PC-3 (cell line): ENCODE results near the gene TACSTD2. TPM values are rescaled to one million over a fixed set of nuclear protein-coding genes. Genes with fewer than 3 reads are reported as not detected.
"Not testable (repeated sequence)": the region's sequence is repeated elsewhere in the genome, so short reads cannot be mapped to it uniquely, and the experiment has no call there.

Source experiments
- ATAC-seq: fragments of 200-7000 bp; cut with Tn5 transposase; 2 replicates; pipeline ENCODE4 v1.9.1; 2020; ENCODE audit warnings: mild to moderate bottlenecking, moderate library complexity
- BruUV-seq: library from RNA; stranded (reverse); fragments of 400-500 nt; replicated peaks from 2 replicates; lab custom pipeline; 2021; lab: Mats Ljungman, UMichigan
- CTCF ChIA-PET: fragments of 300-600 bp; sonication (Branson Sonifier 250); formaldehyde crosslinking; loops from one replicate; lab custom pipeline; 2022; ENCODE audit warnings: antibody characterized with exemption; lab: Charles Lee
- POLR2A ChIA-PET: fragments of 300-600 bp; sonication (Branson Sonifier 250); formaldehyde crosslinking; loops from one replicate; lab custom pipeline; 2022; ENCODE audit warnings: antibody characterized with exemption; ENCODE audit not compliant: unreplicated experiment; lab: Charles Lee
- DNase-seq: peaks from one replicate; pipeline ENCODE4 v3.0.0-alpha.2; 2015
- H2AFZ ChIP-seq: fragments of 300-600 bp; sonication (generic); 2 replicates; pipeline ENCODE4 v1.6.0; 2016; ENCODE audit warnings: antibody characterized with exemption, low read length
- H3F3A ChIP-seq: fragments of 300-600 bp; sonication (generic); one replicate; pipeline ENCODE4 v1.6.0; 2017; ENCODE audit warnings: antibody characterized with exemption, low read length, control low read depth, mild to moderate bottlenecking; ENCODE audit not compliant: unreplicated experiment
- H3K27ac ChIP-seq: fragments of 300-600 bp; sonication (generic); 2 replicates; pipeline ENCODE4 v1.5.1; 2016; ENCODE audit warnings: mild to moderate bottlenecking, low read length
- H3K27me3 ChIP-seq: fragments of 300-600 bp; sonication (generic); 2 replicates; pipeline ENCODE4 v1.6.1; 2016; ENCODE audit warnings: low read length, mixed read lengths
- H3K36me3 ChIP-seq: fragments of 300-600 bp; sonication (generic); 2 replicates; pipeline ENCODE4 v1.6.1; 2016; ENCODE audit warnings: low read depth, mixed run types, low read length, mixed read lengths
- H3K4me1 ChIP-seq: fragments of 300-600 bp; sonication (generic); 2 replicates; pipeline ENCODE4 v1.5.1; 2016; ENCODE audit warnings: low read length; ENCODE audit not compliant: insufficient read depth
- H3K4me2 ChIP-seq: fragments of 300-600 bp; sonication (generic); 2 replicates; pipeline ENCODE4 v1.6.0; 2016; ENCODE audit warnings: low read length
- H3K4me3 ChIP-seq: fragments of 300-600 bp; sonication (generic); 2 replicates; pipeline ENCODE4 v1.5.1; 2016; ENCODE audit warnings: mild to moderate bottlenecking, low read length, mixed read lengths
- H3K79me2 ChIP-seq: fragments of 300-600 bp; sonication (generic); 2 replicates; pipeline ENCODE4 v1.6.1; 2017; ENCODE audit warnings: low read length, mixed read lengths
- H3K9ac ChIP-seq: fragments of 300-600 bp; sonication (generic); 2 replicates; pipeline ENCODE4 v1.6.0; 2016; ENCODE audit warnings: mild to moderate bottlenecking, low read length
- H3K9me2 ChIP-seq: fragments of 300-600 bp; sonication (generic); replicated peaks from 2 replicates; pipeline ENCODE4 v1.6.1; 2016; ENCODE audit warnings: mixed run types, low read length, mixed read lengths
- H3K9me3 ChIP-seq: fragments of 300-600 bp; sonication (generic); 2 replicates; pipeline ENCODE4 v1.6.1; 2016; ENCODE audit warnings: low read length, mixed read lengths
- H4K20me1 ChIP-seq: fragments of 300-600 bp; sonication (generic); 2 replicates; pipeline ENCODE4 v1.6.1; 2016; ENCODE audit warnings: low read length, mixed read lengths
- CTCF ChIP-seq: fragments of 300-600 bp; sonication (generic); conservative IDR thresholded peaks from 2 replicates; pipeline ENCODE4 v1.5.1; 2017; ENCODE audit warnings: antibody characterized with exemption, low read depth, mild to moderate bottlenecking, low read length
- EZH2 ChIP-seq: fragments of 300-600 bp; sonication (generic); IDR thresholded peaks from one replicate; pipeline ENCODE4 v1.6.1; 2017; ENCODE audit warnings: antibody characterized with exemption, mild to moderate bottlenecking, low read length; ENCODE audit not compliant: unreplicated experiment
- EZH2phosphoT487 ChIP-seq: fragments of 300-600 bp; sonication (generic); IDR thresholded peaks from 2 replicates; pipeline ENCODE4 v1.6.1; 2018; ENCODE audit warnings: mild to moderate bottlenecking, antibody characterized with exemption, low read length, borderline replicate concordance
- intact Hi-C: fragments of 100-400 bp; cut with micrococcal nuclease; formaldehyde crosslinking; loops from 2 replicates; pipeline ENCODE4 v1.9.0; 2023
- total RNA-seq: library from RNA; depleted of rRNA; stranded (reverse); fragments of >200 nt; gene quantifications from 2 replicates; pipeline ENCODE4 v1.2.3, GENCODE V29; 2014

The TACSTD2 gene
- total RNA-seq, 1 experiment from 2014 or later: 94.2 TPM

- H3K27ac ChIP-seq: no peak overlapping the region
- H3K4me1 ChIP-seq: 0 out of 2 replicates have a peak, but pooled peaks cover under 1% of the 10 kb centered on the region
- peaks cover 4% of the 10 kb centered on the region; the same call in 1 of the 2 replicates for H3K79me2 ChIP-seq
- ChIA-PET CTCF (interaction anchor here (0.6 kb wide), 1 partner anchor 9 kb away, joined by 4 read pairs; no protein-coding TSS in a partner anchor), POLR2A (interaction anchor here (0.7 kb wide), 1 partner anchor 12 kb away, joined by 3 read pairs; no protein-coding TSS in a partner anchor)
- H2AFZ ChIP-seq: no peak overlapping the region
- ATAC-seq: no peak
- no peak overlapping the region for H3K4me2 ChIP-seq
- H3K9me3 ChIP-seq: no peaks in the 10 kb centered on the region
- H4K20me1 ChIP-seq: peaks cover under 1% of the 10 kb centered on the region; the same call in 1 of the 2 replicates
- intact Hi-C loops: no loop called here
- H3K4me3 ChIP-seq: no peak overlapping the region
- H3K9me2 ChIP-seq: no peaks in the 10 kb centered on the region
- H3K36me3 ChIP-seq: no peaks in the 10 kb centered on the region
- no TSS peak for BruUV-seq
- no peak overlapping the region for H3K9ac ChIP-seq
- TF ChIP-seq EZH2phosphoT487: no peak
- no peaks in the 10 kb centered on the region for H3K27me3 ChIP-seq
- H3F3A ChIP-seq: no peaks in the 10 kb centered on the region
- no peak for DNase-seq
Observed at GRCh38 chr1:58568271-58568860, 8.7 kb downstream of the TACSTD2 start.

GRCh38 chr1:58566339-58566738 is 10.7 kb downstream of the TACSTD2 start:
- no peak for DNase-seq
- no peak overlapping the region for H3K9ac ChIP-seq
- intact Hi-C loops: no loop called here
- no peaks in the 10 kb centered on the region for H3K9me2 ChIP-seq
- H2AFZ ChIP-seq: no peak overlapping the region
- H3K4me2 ChIP-seq: no peak overlapping the region
- no peak for ATAC-seq
- H3F3A ChIP-seq: no peaks in the 10 kb centered on the region
- no peaks in the 10 kb centered on the region for H4K20me1 ChIP-seq
- no peaks in the 10 kb centered on the region for H3K4me1 ChIP-seq
- no peaks in the 10 kb centered on the region for H3K27me3 ChIP-seq
- TF ChIP-seq EZH2 (no peak), CTCF (no peak), EZH2phosphoT487 (no peak)
- no peak overlapping the region for H3K27ac ChIP-seq
- no peaks in the 10 kb centered on the region for H3K9me3 ChIP-seq
- H3K79me2 ChIP-seq: no peaks in the 10 kb centered on the region
- CTCF ChIA-PET: no interaction called here
- no TSS peak for BruUV-seq
- no peaks in the 10 kb centered on the region for H3K36me3 ChIP-seq
- no peak overlapping the region for H3K4me3 ChIP-seq
- POLR2A ChIA-PET: no interaction called here

- BruUV-seq, H3K9me3 ChIP-seq, H3K4me3 ChIP-seq, H3K79me2 ChIP-seq, H3K4me2 ChIP-seq, ATAC-seq, H3K36me3 ChIP-seq, H3K9ac ChIP-seq, H2AFZ ChIP-seq, intact Hi-C loops, H3F3A ChIP-seq, POLR2A ChIA-PET, H3K27ac ChIP-seq, H4K20me1 ChIP-seq, CTCF ChIA-PET, H3K4me1 ChIP-seq, H3K27me3 ChIP-seq, H3K9me2 ChIP-seq, DNase-seq: not testable (repeated sequence)
Observed at GRCh38 chr1:58563715-58564114, 13.3 kb downstream of the TACSTD2 start.
